ENCODE data around the gene HJURP.

GRCh38 chr2:233803292-233803911 is 50.9 kb downstream of the HJURP start:
- TF ChIP-seq, protein P1, sequence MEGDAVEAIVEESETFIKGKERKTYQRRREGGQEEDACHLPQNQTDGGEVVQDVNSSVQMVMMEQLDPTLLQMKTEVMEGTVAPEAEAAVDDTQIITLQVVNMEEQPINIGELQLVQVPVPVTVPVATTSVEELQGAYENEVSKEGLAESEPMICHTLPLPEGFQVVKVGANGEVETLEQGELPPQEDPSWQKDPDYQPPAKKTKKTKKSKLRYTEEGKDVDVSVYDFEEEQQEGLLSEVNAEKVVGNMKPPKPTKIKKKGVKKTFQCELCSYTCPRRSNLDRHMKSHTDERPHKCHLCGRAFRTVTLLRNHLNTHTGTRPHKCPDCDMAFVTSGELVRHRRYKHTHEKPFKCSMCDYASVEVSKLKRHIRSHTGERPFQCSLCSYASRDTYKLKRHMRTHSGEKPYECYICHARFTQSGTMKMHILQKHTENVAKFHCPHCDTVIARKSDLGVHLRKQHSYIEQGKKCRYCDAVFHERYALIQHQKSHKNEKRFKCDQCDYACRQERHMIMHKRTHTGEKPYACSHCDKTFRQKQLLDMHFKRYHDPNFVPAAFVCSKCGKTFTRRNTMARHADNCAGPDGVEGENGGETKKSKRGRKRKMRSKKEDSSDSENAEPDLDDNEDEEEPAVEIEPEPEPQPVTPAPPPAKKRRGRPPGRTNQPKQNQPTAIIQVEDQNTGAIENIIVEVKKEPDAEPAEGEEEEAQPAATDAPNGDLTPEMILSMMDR (IDR thresholded peaks at IDR 0.05): no peak
- TF ChIP-seq EZH2 (IDR thresholded peaks at IDR 0.05): no peak

Measured in neural progenitor cell (in vitro differentiated cells).